ENCODE data around the gene FZD1.

DNA sequence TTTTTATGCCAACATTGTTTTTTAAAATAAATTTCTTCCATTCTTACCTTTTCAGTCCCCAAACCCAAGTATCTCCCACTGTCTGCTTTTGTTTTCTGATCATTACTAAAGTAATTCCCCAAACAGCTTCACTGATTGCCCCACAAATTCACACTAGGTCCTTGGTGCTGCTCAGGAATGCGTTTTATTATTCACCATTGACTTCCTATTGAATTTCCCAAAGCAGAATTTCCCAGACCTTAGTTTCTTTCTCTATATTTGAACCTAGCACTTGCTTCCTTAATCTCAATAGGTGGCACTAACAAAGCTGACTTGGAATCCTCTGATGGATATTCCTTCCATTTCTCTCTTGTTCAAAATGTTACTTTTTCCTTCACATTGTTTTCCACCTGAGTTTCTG, 52.2 kb downstream of the FZD1 start:
- TF ChIP-seq, protein P1, sequence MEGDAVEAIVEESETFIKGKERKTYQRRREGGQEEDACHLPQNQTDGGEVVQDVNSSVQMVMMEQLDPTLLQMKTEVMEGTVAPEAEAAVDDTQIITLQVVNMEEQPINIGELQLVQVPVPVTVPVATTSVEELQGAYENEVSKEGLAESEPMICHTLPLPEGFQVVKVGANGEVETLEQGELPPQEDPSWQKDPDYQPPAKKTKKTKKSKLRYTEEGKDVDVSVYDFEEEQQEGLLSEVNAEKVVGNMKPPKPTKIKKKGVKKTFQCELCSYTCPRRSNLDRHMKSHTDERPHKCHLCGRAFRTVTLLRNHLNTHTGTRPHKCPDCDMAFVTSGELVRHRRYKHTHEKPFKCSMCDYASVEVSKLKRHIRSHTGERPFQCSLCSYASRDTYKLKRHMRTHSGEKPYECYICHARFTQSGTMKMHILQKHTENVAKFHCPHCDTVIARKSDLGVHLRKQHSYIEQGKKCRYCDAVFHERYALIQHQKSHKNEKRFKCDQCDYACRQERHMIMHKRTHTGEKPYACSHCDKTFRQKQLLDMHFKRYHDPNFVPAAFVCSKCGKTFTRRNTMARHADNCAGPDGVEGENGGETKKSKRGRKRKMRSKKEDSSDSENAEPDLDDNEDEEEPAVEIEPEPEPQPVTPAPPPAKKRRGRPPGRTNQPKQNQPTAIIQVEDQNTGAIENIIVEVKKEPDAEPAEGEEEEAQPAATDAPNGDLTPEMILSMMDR (IDR thresholded peaks at IDR 0.05), result no peak
- no peak for TF ChIP-seq POLR2A (IDR thresholded peaks at IDR 0.05)
